DOHH2 (cell line): ENCODE measurements around the gene MCF2L.

Experiments used
- EZH2phosphoT487 ChIP-seq: fragments of 200-600 bp; sonication (generic); IDR thresholded peaks from 2 replicates; pipeline ENCODE4 v1.6.1; 2017; ENCODE audit warnings: borderline replicate concordance, mild to moderate bottlenecking, antibody characterized with exemption, low read length, moderate library complexity, mixed read lengths
- TF ChIP-seq, protein P1 (sequence below): fragments of 200-600 bp; sonication (generic); IDR thresholded peaks from one replicate; pipeline ENCODE4 v1.5.1; 2014; ENCODE audit warnings: antibody characterized with exemption, mild to moderate bottlenecking, low read depth, low read length; ENCODE audit not compliant: poor library complexity, severe bottlenecking

GRCh38 chr13:113069861-113070805, 101.1 kb downstream of the MCF2L start:
- TF ChIP-seq, protein P1, sequence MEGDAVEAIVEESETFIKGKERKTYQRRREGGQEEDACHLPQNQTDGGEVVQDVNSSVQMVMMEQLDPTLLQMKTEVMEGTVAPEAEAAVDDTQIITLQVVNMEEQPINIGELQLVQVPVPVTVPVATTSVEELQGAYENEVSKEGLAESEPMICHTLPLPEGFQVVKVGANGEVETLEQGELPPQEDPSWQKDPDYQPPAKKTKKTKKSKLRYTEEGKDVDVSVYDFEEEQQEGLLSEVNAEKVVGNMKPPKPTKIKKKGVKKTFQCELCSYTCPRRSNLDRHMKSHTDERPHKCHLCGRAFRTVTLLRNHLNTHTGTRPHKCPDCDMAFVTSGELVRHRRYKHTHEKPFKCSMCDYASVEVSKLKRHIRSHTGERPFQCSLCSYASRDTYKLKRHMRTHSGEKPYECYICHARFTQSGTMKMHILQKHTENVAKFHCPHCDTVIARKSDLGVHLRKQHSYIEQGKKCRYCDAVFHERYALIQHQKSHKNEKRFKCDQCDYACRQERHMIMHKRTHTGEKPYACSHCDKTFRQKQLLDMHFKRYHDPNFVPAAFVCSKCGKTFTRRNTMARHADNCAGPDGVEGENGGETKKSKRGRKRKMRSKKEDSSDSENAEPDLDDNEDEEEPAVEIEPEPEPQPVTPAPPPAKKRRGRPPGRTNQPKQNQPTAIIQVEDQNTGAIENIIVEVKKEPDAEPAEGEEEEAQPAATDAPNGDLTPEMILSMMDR: no peak
- no peak for TF ChIP-seq EZH2phosphoT487
